GM21529 (cell line): ENCODE results near the gene XIRP1.
"Not testable (repeated sequence)": the region's sequence is repeated elsewhere in the genome, so short reads cannot be mapped to it uniquely, and the experiment has no call there.

Source experiments
- ATAC-seq: cut with Tn5 transposase; IDR thresholded peaks from one replicate; pipeline ENCODE4 v1.9.1; 2021; ENCODE audit not compliant: unreplicated experiment

The XIRP1 gene, protein sequence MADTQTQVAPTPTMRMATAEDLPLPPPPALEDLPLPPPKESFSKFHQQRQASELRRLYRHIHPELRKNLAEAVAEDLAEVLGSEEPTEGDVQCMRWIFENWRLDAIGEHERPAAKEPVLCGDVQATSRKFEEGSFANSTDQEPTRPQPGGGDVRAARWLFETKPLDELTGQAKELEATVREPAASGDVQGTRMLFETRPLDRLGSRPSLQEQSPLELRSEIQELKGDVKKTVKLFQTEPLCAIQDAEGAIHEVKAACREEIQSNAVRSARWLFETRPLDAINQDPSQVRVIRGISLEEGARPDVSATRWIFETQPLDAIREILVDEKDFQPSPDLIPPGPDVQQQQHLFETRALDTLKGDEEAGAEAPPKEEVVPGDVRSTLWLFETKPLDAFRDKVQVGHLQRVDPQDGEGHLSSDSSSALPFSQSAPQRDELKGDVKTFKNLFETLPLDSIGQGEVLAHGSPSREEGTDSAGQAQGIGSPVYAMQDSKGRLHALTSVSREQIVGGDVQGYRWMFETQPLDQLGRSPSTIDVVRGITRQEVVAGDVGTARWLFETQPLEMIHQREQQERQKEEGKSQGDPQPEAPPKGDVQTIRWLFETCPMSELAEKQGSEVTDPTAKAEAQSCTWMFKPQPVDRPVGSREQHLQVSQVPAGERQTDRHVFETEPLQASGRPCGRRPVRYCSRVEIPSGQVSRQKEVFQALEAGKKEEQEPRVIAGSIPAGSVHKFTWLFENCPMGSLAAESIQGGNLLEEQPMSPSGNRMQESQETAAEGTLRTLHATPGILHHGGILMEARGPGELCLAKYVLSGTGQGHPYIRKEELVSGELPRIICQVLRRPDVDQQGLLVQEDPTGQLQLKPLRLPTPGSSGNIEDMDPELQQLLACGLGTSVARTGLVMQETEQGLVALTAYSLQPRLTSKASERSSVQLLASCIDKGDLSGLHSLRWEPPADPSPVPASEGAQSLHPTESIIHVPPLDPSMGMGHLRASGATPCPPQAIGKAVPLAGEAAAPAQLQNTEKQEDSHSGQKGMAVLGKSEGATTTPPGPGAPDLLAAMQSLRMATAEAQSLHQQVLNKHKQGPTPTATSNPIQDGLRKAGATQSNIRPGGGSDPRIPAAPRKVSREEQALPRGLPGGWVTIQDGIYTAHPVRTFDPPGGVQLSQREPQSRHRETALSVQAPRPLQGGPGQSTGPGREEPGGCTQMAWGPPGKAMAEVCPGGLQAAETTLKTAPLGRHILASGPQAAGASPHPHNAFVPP (N-terminal part only)

DNA sequence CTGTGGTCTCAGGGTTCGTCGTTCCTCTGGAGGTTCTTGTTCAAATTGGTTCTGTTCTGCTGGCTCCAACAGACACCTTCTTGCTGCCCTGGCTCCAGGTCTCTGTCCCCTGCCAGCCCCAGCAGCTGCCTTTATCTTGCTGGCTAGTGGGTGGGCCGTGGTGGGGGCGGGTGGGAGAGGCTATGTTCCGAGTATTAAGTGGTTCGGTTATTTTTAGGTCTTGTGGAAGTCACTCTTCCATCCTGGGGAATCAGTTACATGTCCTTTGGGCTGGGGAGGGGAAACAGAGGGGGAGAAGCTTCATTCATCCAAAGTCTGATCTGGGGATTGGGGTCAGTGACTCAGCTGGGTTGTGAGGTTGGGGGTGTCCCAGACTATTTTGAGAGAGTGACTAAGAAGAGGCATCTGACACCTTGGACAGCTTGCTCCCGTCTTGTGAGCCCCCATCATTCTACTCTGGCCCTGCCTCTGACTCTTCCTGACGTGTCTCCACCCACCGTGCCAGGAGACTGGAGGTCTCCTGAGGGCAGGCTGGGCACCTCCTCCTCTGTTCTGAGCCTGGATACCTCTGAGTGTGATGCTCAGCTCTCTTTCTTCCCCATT lies at the start of gene XIRP1:
Gene XIRP1 (minus strand): TSS at position 106 of the 603 bp plus-strand sequence. CDS start 3,150 bp downstream, outside the sequence.
- no peak for ATAC-seq

DNA sequence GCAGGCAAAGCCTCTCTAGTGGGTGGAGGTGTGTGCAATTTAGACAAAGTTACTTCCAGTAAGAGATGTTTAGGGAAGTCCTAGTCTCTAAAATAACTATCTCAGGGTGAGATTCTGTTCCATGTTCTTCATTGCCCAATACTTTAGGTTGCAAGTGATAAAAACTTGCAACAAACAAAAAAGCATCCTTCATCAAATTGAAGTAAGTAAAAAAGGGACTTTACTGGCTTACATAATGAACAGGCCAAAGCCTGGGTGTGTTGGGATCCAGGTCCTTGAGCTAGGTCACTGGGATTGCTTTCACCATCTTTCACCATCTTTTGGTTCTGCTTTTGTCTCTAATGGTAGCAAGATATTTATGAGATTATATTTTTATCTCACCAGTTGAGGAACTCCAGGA lies 49.2 kb upstream of the XIRP1 start:
- ATAC-seq: no peak

DNA sequence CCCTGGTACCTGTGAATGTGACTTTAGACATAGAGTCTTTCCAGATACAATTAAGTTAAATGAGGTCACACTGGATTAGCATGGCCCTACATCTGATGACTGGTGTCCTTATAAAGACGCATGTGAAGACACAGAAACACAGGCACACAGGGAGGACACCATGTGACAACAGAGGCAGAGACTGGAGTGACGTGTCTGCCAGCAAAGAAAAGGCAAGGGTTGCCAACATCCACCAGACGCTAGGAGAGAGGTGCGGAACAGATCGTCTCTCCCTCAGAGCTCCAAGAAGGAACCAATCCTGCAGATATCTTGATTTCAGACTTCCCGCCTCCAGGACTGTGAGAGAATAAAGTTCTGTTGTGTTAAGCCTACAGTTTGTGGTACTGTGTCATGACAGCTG lies 44.6 kb upstream of the XIRP1 start:
- no peak for ATAC-seq

DNA sequence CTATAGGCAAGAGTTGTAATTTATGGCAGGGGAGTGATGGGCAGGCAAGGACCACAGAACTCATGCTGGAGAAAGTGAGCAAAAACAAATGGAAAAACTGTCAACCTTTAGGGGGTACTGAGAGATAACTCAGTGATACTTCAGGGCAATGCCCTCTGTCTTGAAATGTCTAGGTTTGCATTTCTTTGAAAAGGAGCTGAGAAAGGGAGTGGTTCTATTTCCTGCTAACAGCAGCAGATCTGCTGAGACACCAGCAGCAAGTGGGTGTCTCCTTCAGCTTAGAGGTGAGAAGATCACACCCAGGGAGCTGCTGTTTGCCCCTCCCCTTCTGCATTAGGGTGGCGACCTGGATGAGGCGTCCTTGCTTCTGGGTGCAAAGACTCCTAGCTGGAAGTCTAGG lies 42.3 kb upstream of the XIRP1 start:
- no peak for ATAC-seq

DNA sequence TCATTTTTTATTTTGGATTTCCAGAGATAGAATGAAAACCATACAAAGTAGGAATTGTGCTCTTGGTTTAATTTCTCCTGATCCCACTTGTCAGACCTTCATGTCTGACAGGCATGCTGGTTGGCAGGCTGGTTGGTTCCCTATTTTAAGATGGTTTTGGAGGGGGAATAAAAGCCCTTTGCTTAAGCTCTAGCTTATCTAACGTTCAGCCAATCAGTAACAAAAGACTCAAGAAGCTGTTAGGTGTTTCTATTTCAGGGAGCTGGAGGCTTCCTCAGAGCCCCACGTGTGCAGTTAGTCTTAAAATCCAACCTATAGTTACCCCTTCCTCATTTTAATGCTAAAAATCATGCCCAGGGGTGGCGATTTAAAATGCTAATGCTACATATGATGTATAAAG lies 40.5 kb upstream of the XIRP1 start:
- no peak for ATAC-seq

DNA sequence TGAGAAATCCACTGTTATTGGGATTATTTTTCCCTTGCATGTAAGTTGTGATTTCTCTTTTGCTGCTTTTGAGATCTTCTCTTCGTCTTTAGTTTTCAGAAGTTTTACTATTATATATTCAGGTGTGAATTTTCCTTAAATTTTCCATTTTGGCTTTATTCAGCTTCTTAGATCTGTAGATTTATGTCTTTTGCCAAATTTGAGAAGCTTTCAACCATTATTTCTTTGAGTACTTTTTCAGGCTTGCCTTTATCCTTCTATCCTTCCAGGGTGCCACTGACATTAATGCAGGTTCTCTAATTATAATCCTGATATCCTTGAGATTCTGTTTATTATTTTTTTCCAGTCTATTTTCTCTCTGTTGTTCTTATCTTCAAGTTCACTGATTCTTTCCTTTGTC lies 38.1 kb upstream of the XIRP1 start:
- no peak for ATAC-seq

DNA sequence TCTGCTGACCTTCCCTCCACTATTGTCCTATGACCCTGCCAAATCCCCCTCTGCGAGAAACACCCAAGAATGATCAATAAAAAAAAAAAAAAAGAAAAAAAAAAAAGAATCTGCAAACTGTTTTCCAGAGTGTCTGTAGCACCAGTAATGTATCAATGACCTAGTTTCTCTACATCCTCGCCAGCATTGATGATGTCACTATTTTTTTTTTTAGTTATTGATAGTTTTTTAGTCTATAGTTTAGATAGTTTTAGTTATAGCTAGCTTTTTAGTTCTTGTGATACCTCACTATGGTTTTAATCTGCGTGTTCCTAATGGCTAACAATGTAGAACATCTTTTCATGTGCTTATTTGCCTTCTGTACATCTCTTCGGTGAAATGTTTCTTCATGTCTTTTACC lies 36.1 kb upstream of the XIRP1 start:
- ATAC-seq: no peak

DNA sequence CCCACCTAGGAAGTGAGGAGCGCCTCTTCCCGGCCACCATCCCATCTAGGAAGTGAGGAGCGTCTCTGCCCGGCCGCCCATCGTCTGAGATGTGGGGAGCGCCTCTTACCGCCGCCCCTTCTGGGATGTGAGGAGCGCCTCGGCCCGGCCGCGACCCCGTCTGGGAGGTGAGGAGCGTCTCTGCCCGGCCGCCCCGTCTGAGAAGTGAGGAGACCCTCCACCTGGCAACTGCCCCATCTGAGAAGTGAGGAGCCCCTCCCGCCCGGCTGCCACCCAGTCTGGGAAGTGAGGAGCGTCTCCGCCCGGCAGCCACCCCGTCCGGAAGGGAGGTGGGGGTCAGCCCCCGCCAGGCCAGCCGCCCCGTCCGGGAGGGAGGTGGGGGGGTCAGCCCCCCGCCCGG lies 35.2 kb upstream of the XIRP1 start:
- ATAC-seq: not testable (repeated sequence)

DNA sequence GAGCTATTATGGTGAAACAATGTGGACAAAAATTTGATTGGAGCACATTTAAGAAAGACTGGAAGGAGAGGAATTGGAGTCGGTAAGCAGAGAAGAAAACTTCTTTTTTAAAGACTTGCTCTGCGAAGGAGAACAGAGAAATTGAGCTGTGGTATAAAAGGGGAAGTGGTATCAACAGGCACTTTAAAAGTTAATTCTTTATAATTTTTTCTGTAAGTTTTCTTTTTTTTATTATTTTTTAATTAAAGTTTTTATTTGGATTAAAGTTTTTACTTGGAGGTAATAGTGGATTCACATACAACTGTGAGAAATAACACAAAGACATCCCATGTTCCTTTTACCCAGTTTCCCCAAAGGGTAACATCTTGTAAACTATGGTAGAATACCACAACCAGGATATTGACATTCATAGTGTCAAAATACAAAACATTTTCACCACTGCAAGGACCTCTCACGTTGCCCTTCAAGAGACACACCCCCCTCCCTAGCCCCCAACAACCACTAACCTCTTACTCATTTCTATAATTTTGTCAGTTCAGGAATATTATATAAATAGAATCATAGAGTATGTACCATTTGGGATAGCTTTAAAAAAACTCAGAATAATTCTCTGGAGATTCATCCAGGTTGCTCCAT lies 33.8 kb upstream of the XIRP1 start:
- peak; percentile 74 for ATAC-seq

DNA sequence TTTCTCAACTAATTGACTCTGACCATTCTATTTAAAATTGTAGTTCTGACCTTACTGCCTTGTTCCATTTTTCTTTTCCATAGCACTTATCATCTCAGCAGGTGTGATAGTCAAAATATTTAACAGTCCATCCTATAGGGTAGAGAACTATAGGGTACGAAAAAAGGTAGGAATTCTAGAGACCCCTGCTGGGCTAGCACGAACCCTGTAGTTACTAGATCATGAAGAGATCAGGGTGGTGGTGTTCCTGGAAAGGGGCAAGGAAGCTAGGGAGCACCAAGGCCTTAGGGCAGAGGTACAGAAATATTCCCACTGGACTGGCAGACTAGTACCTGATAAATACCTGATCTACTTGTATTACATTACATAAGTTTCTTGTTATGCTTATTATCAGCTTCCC lies 31.9 kb upstream of the XIRP1 start:
- ATAC-seq: no peak

DNA sequence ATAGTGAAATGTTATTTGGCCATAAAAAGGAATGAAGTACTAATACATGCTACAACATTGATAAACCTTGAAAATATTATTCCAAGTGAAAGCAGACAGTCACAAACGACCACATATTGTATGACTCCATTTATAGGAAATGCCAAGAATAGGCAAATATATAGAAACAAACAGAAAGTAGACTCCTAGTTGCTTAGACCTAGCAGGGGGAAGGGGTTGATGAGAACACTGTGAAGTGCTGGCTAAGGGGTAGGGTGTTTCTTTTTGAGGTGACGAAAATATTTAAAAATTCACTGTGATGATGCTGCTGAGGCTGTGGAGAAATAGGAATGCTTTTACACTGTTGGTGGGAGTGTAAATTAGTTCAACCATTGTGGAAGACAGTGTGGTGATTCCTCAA lies 30.5 kb upstream of the XIRP1 start:
- ATAC-seq: no peak

DNA sequence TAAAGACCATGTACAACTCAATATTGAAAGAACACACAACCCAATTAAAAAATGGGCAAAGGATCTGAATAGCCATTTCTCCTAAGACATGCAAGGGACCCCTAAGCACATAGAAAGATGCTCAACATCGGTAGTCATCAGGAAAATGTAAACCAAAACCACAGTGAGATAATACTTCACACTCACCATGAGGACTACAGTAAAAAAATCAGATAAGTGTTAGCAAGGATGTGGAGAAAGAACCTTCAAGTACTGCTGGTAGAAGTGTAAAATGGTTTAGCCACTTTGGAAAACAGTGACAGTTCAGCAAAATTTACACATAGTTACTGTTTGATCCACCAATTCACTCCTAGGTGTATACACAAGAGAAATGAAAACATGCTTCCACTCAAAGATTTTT lies 30.1 kb upstream of the XIRP1 start:
- ATAC-seq: no peak

DNA sequence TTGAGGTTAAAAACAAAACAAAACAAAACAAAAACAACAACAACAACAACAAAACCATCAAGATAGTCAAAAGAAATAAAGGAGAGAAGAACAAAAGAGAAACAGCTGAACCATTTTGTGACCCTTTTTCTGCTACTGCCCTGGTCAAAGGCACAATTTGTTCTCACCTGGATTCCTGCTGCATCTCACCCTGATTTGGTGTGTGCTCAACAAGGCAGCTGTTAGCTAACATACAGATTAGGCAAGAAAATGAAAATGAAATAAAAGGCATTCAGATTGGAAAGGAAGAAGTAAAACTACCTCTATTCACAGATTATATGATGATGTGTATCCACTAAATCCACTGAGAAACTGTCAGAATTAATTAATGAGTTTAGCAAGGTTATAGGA lies 28.7 kb upstream of the XIRP1 start:
- no peak for ATAC-seq

DNA sequence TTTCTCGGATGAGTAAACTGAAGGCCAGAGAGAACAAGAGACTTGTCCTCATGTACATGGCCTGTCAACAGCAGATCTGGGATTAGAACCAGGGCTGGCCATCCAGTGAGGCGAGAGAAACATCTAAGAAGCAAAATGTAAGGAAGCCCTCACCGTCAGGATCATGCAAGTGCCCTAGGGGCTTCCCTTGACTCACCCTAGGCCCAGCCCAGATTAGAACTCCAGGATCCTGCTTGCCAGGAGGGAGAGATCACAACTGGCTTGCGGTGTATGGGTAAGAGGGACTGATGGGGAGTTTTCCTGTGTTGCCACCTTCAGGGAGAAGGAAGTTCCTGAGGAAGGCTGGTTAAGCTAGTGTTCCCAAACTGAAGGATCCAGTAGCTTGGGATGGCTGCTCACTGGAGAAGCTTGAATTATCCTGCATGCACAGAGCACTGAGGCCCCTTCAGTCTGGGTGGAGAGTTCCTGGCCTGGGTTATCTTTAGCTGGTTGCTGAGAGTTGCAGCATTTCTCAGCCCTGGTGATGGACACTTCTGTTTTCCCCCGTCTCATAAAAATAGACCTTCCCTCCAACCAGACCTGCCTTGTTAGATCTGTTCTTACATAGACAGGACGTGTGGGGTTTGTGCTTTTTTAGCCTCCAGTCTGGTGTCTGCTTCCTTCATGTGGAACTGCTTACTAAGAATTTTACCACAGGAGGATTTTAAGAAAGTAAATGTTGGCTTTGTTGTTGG lies 28.2 kb upstream of the XIRP1 start:
- peak; percentile 42 for ATAC-seq

DNA sequence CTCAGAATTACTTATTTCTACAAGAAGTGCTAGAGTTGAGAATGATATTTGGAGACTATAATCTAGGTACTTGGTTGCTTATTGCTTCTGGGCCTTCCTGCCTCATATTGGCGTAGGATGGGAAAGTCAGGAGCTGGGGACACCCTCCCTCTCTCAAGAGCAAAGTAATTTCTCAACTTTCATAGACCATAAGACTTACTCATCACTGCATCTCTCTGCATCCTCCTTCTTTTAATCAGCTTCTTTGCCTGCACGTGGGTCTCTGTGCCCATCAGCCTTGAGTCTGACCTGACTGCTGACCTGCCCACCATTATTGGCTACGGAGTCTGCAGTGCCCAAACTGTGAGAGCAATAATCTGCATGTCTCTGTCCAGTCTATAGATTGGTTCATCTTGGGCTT lies 27.3 kb upstream of the XIRP1 start:
- no peak for ATAC-seq

DNA sequence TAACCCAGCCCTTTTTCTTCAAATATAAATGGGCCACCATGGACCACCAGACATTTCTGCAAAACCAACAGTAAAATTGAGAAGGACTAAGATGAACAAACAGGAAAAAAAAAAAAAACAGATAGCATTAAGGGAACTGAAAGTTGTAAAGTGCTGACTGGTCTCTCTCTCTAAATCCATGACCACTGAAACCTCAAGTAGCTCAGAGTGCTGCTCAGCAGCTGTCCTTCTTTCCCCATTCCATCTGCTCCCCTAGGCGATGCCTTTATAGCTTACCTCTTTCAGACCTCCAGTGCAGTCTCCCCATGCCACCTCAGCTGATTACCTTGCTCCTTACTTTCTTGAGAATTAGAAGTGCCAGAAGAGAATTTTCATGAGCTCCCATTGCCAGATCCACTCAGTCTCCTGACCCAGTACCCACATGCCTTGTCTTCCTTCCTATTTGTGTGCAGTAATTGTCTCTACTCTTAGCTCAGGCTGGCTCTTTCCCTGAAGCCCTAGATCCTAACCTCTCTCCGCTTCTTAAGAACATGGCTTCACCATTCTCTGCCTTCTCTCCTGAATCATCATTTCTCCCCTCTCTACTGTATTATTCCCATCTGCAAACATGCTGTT lies 23.9 kb upstream of the XIRP1 start:
- ATAC-seq: peak; percentile 97

DNA sequence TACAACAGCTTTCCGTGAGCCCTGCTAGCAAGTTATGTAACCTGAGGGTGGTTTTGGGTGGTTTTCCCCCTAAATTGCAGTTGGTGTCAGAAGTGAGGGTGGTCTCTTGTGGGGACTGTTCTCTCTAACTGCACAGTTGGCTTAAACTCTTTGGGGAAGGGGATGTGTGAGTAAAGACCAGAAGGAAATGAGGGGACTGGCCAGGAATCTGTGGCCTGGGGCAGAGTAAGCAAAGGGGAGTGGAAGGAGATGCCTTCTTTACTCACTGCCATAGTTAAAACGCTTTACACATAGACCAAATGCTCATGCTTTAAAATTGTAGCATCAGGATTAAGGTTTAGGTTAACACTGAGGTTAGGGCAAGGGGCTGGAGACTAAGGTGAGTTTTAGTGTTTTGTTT lies 21.2 kb upstream of the XIRP1 start:
- ATAC-seq: no peak

DNA sequence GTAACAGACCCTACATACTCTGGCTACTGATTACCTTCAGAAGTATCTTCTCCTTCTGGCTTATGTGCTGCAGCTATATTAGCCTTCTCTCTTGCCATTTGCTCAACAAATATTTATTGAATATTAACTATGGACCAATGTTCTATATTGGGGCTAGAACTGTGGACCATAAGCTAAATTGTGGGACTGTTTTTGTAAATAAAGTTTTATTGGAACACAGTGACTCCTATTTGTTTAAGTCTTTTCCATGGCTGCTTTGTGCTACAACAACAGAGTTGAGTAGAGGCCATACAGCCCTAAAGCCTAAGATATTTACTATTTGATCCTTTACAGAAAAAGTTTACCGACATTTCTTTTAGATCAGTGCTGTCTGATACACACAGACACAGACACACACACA lies 20.3 kb upstream of the XIRP1 start:
- ATAC-seq: no peak

DNA sequence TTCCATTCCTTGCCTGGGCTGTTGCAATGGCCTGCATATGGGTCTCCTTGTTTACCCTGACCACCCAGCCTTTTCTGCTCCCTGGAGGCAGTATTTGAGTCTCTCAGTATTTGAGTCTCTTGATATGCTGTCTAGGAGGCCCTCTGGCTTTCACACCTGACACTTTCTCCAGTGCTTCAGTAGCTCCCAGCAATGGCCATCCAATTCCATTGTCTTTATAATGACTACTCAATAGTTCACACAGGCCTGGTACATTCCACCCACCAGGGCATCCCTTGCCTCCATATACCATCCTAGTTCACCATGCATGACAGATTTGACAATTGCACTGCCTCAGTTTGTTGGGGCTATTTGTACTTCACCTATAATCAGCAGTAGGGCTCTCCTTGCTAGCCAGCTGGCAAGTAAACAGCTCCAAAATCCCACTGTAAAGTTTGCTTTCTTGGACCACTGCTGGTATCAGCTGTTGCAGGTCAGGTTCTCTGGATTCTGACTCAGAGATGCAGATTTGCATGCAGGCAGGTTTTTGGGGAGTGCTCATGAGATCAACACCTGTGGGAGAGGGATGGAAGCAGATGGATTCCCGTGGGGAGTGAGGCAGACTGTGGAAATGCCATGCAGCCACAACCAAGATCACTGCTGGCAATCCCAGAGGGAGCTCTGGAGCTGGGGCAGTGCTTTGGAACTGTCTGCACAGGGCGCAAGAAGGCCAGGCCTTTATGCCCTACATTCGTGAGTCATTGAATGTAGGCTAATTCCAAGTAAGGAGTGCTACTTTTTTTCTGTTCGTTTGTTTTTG lies 19.1 kb upstream of the XIRP1 start:
- no peak for ATAC-seq
